ENCODE results near the gene KDM5A. TPM values are rescaled to one million over a fixed set of nuclear protein-coding genes. Genes with fewer than 3 reads are reported as not detected.

KDM5A gene
- total RNA-seq, 1 experiment from 2014 or later: 56.9 TPM

DNA sequence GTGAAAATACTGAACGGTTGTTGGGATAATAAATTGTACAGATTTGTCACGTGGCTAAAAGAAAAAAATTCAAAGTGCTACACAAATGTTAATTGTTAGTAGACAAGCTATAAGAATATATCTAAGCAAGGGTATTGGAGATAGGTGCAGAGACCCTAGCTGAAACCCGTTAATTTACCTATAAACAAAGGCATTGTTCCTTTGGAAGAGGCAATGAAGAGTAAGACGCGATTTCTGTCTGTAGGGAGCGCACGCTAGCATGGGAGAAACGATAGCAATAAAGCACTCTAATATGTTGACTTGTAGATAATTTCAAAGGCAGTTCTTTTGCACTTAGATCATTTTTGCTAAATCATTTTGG lies 12.9 kb upstream of the KDM5A start:
- Mint-ChIP-seq H3K27ac (no peak overlapping the region), H3K4me3 (no peak overlapping the region), H3K9me3 (no peaks in the 10 kb centered on the region), H3K4me1 (0 out of 4 replicates have a peak, but pooled peaks cover 0 to 2% of the 10 kb centered on the region in 2 experiments), H3K36me3 (ENCODE audit: insufficient read depth in 1 of 3, low read depth in 3 of 3) (peaks cover 8 to 16% (median 10%) of the 10 kb centered on the region in 3 experiments; a peak in 6 of 7 replicates), H3K27me3 (ENCODE audit: low read depth) (no peaks in the 10 kb centered on the region; the same call in 1 of the 2 replicates)
- peak overlapping the region; percentile 0 for H3K18ac ChIP-seq (ENCODE audit: insufficient read length, low read depth, low read length)
- H4K91ac ChIP-seq (ENCODE audit: insufficient read length, low read depth, low read length): no peak overlapping the region
- H3K14ac ChIP-seq (ENCODE audit: insufficient read depth, low read length): no peak overlapping the region
- peaks cover 10% of the 10 kb centered on the region for H3K79me1 ChIP-seq (ENCODE audit: insufficient read depth, low read depth, low read length, poor library complexity, severe bottlenecking)
- no peaks in the 10 kb centered on the region for H4K20me1 ChIP-seq (ENCODE audit: control insufficient read depth, insufficient read depth, insufficient read length)
- H3K4me2 ChIP-seq (ENCODE audit: insufficient read depth, insufficient read length, low read length): peak overlapping the region; percentile 60
- no peak overlapping the region for H2AK5ac ChIP-seq (ENCODE audit: insufficient read length, low read length)
- no peak overlapping the region for H4K8ac ChIP-seq (replicated peaks; ENCODE audit: insufficient read length, low read depth, low read length)
- WGBS (ENCODE audit: extremely low coverage, insufficient read length, low lambda C conversion rate): no CpG with 5 or more reads among the region's 8 CpGs
- H2AFZ ChIP-seq (ENCODE audit: low read length): no peak overlapping the region
- no peaks in the 10 kb centered on the region for H3K9me3 ChIP-seq (ENCODE audit: control insufficient read depth, low read depth, low read length)
- H3K4me1 ChIP-seq (ENCODE audit: insufficient read depth, low read length): no peaks in the 10 kb centered on the region
- H2BK12ac ChIP-seq (ENCODE audit: insufficient read length, low read depth, low read length): no peak overlapping the region
- no peak overlapping the region for H2BK120ac ChIP-seq (ENCODE audit: low read depth, low read length, poor library complexity, severe bottlenecking)
- H3K4ac ChIP-seq (ENCODE audit: low read depth, low read length): no peak overlapping the region
- no peak for DNase-seq
- H3K27ac ChIP-seq (ENCODE audit: insufficient read length, low read depth, low read length): no peak overlapping the region
- H2BK15ac ChIP-seq (ENCODE audit: low read depth, low read length): no peak overlapping the region
- H3K23ac ChIP-seq (ENCODE audit: insufficient read length, low read depth, low read length): no peak overlapping the region
- H3K23me2 ChIP-seq (ENCODE audit: insufficient read length, low read depth, low read length, poor library complexity, severe bottlenecking): no peaks in the 10 kb centered on the region
- H3K27me3 ChIP-seq (ENCODE audit: insufficient read depth, low read length): no peaks in the 10 kb centered on the region
- peak; percentile 47 for TF ChIP-seq CTCF (conservative IDR thresholded peaks at IDR 0.05)
- H3K79me2 ChIP-seq (ENCODE audit: insufficient read depth, low read length): peaks cover 16% of the 10 kb centered on the region; the same call in 1 of the 2 replicates
- H3K9ac ChIP-seq (ENCODE audit: extremely low read depth, insufficient read length, low read length): peak overlapping the region; percentile 90
- no peak overlapping the region for H3K56ac ChIP-seq (ENCODE audit: insufficient read length, low read depth, low read length)
- H4K5ac ChIP-seq (ENCODE audit: insufficient read length, low read depth, low read length): no peak overlapping the region
- no peak overlapping the region for H2BK20ac ChIP-seq (ENCODE audit: low read depth, low read length, poor library complexity, severe bottlenecking)
- no peak overlapping the region for H3T11ph ChIP-seq (ENCODE audit: low read length)
- H2BK5ac ChIP-seq (ENCODE audit: insufficient read length, low read length): no peak overlapping the region

All from H9 (cell line).